EL (cell line): ENCODE measurements around the gene CDK14.
"Not testable (repeated sequence)": the region's sequence is repeated elsewhere in the genome, so short reads cannot be mapped to it uniquely, and the experiment has no call there.

ENCODE experiments used
- DNase-seq: peaks from one replicate; pipeline ENCODE4 v3.0.0-alpha.2; 2016

Gene CDK14

DNA sequence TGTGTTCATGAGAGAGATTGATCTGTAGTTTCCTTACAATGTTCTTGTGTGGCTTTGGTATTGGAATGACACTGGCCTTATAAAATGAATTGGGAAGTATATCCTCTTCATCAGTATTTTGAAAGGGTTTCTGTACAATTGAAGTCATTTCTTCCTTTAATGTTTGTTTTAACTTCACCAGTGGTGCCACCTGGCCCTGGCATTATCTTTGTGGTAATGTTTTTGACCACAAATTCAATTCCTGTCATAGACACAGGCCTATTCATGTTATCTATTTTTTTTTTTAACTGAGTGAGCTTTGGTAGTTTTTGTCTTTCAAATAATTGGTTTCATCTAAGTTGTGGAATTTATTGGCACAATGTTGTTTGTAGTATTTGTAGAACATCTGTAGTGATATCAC lies 127.7 kb downstream of the CDK14 start:
- DNase-seq, result no peak

DNA sequence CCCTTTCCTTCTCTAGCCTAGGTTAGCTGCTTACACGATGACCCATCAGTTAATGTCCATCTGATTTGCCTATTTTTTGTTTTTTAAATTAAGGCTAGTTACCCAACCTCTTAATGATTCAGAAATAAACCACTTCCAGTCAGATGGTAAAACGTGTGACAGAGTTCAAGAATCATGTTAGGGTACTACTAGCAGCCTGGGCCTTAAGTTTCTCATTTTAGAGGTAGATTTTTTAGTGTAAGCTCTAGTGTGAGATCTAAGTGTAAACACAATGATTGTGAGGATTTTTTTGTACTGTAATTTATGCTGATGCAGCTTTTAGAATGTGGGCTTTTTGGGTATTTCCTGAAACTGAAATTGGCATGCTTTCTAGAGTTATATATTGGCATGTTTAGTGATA lies 130.0 kb downstream of the CDK14 start:
- peak; percentile 28 for DNase-seq

DNA sequence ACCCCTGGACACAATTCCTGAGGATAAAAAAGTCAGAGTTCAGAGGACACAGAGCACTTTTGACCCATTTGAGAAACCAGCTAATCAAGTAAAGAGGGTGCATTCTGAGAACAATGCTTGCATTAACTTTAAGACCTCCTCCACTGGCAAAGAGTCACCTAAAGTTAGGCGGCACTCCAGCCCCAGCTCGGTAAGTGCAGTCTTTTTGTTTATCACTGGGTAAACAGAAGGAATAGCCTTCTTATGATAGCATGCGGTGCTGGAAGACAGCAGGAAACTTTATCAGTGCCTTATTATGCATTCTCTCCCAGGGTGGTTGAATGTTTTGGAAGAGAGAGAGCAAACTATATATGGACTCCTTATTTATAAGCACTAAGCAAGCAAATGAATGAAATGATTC lies 130.5 kb downstream of the CDK14 start:
- no peak for DNase-seq

- DNase-seq, result no peak
Measured at GRCh38 chr7:90727412-90727811, 131.3 kb downstream of the CDK14 start.

DNA sequence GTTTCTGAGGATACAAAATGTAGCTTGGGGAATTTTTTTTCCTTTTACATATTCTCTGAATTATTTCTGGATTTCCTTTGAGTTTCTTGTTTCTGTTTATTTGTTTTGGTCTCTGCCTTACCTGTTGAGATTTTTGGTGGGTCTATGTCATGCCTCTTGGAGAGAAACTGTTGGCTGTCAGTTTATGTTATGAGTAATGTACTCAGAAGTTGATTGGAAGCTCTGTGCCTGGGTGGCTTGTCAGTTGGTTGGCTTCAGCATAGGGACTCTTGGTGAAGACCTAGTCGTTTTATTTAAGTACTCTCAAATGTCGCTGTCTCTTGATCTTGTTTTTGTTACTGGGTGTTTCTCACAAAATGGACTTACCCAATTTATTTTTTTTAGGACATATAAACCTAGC lies 132.4 kb downstream of the CDK14 start:
- no peak for DNase-seq

DNA sequence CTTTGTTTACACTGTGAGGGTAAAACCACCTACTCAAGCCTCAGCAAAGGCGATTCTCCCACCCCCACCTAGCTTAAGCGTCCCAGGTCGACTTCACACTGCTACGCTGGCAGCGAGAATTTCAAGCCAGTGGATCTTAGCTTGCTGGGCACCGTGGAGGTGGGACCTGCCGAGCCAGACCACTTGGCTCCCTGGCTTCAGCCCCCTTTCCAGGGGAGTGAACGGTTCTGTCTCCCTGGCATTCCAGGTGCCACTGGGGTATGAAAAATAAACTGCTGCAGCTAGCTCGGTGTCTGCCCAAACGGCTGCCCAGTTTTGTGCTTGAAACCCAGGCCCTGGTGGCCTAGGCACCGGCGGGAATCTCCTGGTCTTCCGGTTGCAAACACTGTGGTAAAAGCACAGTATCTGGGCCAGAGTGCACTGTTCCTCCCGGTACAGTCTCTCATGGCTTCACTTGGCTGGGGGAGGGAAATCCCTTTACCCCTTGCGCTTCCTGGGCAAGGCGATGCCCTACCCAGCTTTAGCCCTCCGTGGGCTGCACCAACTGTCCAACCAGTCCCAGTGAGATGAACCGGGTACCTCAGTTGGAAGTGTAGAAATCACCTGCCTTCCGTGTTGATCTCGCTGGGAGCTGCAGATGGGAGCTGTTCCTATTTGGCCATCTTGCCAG lies 139.6 kb downstream of the CDK14 start:
- DNase-seq, result not testable (repeated sequence)

DNA sequence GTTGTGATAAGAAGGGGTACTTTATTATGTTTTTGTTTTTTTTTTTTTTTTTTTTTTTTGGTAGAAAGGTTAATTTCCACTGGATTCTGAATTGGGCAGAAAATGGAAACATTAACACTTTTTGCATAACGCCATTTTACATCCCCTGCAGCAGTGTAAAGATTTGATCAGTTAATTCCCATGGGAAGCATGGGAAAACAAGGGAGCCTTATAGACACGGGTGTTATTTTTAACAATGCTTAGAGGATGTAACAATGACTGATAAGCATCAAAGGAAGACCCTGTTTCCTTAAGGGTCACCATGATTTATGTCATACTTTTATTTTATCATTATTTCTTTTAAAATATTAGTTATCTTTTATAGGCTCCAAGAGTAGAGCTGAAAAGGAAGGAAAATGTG lies 140.2 kb downstream of the CDK14 start:
- no peak for DNase-seq

DNA sequence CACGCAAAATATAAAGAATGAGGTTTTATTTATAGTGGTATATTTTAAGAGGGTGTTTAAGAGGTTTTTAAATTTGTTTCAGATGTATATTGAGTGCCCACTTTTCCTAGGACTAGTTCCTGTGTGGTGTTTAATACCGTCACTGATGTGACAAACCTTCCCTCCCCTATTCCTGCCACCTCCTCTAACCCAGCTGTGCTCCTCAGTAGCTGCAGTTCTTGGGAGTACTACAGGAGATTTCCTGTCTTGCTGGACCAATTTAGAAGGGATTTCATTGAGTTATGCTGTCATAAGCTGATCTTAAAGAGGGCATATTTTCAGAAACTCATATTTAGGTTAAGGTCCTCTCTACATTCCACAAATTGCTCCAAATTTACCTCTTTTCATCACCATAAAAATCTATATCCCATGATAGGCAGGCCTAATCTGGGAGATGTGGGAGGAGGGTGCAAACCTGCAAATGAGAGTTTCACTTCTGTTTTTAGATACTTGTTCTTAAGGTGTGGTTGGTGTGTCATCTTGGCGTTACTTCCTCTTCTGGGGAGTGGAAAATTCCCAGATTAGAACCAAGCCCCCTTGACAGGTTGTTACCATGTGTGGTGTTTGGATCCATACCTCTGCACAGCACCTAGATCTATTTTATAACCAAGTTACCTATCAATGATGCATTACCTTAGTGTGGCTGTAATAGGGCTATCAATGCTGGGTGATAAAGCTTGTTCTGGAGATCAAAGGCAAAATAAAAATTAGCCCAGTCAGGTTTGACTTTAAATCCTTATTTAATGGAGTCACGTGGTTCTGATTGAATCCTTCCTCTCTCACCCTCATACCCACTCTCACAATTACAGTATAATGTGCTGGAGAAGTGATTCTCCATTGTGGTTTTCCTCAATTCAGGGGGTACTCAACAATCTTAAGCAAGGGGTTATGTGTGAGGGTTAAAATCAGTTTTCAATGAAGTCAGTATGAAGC lies 141.1 kb downstream of the CDK14 start:
- DNase-seq, result no peak

DNA sequence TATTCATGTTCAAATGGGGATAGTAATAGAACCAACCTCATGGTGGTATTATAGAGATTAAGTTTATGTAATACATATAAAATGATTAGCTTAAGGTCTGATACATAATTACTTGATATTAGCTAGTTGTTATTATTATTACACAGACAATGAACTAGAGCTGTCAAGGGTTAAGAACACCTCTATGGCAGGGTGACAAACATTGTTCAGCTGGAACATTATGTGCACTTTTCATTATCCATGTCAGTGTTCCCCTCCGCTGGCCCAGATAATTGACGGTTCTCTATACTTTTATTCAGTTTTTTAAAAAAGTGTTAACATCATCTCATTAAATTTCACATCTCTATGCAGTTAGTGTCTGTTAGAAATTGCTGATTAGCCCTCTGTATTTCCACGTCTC lies 142.1 kb downstream of the CDK14 start:
- no peak for DNase-seq

DNA sequence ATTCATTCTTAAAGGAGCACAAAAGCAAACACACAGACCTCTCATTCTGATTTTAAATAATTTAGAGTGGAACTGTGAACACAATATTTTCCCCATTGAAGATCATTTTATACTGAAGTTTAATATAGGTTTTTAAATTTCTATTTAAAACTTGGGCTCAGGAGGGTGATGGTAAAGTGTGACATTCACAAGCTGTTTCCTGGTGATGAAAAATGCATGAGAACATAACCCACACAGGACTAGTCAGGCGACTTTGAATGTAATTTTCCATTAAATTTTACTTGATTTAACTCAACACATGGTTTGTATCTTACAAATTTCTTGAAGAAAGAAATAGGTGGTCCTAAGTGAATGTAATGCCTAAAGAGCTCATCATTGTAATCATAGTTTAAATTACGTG lies 143.6 kb downstream of the CDK14 start:
- DNase-seq, result no peak

DNA sequence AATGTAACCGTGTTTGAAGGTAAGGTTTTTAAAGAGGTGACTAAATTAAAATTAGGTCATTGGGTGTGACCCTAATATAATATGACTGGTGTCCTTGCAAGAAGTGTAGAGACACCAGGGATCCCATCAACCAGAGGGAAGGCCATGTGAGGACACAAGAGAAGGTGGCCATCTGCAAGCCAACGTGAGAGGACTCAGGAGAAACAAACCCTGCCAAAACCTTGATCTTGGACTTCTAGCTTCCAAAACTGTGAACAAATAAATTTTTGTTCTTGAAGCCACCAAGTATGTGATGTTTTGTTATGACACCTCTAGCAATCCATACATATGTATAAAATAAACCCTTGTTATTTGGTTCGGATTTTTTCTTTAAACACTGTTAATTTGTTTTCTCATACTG lies 144.3 kb downstream of the CDK14 start:
- DNase-seq, result no peak

DNA sequence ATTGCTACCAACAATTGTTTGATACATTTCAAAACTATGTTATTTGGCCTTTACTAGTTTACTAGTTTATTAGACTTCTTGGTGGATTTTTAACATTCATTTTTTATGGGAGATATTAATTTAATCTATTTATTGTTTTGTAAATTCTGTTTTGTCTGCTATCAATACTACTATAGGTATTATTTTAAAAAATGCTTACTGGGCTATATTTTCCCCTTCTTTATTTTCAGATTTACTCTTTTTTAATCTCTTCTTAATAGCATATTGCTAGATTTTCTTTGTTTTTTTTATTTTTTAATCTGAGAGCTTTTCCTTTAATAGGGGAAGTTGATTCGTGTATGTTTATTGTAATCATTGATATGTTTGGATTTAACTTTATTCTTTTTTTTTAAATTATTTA lies 147.5 kb downstream of the CDK14 start:
- no peak for DNase-seq

DNA sequence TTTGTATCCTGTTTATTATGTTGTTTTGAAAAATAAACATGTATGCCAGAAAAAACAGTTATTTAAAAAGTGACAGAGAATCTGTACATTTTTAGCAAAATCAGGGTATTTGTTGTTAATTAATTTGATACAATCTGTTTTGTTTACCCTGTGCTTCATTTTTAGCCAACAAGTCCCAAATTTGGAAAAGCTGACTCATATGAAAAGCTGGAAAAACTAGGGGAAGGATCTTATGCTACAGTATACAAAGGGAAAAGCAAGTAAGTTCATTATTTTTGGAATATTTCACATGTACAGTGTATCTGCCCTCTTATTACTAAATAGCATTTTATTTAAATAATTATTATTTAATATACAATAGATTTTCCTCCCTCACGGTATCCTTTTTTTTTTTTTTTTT lies 151.4 kb downstream of the CDK14 start:
- DNase-seq, result no peak

DNA sequence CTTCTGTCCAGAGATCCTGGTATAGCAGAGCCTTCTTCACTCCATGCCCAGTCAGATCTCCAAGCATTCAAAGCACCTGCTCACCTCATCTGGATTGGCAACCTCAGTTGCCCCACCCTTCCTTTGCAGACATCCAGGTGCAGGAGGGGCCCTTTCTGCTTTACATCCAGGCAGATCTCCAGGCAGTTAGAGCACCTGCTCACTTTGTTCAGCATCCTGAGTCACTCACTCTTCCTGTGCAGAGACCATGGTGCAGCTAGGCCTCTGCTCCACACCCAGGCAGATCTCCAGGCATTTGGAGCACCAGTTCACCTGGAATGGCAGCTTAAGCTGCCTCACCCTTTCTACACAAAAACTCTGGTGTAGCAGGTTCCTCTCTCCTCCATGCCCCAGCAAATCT lies 153.1 kb downstream of the CDK14 start:
- DNase-seq, result no peak

DNA sequence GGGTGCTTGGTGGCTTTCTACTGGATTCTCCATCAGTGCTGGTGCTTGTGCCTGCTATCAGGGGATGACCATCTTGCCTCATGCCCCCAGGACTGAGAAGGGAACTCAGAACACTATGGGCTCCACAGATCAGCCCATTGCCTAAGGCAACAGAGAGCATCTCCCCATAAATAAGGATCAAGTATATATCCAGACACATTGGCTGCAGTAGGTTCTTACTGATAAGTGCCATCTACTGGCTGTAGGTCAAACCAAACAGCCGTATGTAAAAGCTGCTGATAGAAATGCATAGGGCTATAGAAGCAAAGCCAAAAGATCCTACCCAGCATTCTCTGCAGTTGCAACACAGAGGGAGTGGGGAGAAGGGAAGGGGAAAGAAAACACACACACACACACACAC lies 153.7 kb downstream of the CDK14 start:
- peak; percentile 11 for DNase-seq

DNA sequence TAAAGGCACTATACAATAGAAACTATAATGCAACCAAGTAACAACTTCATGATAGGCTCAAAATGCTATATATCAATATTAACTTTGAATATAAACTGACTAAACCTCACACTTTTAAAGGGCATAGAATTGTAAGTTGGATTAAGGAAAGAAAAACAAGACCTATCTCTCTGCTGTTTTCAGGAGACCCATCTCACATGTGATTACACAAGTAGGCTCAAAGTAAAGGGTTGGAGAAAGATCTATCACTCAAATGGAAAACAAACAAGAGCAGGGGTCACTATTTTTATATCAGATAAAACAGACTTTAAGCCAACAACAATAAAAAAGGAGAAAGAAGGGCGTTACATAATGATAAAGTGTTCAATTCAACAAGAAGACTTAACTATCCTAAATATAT lies 155.5 kb downstream of the CDK14 start:
- no peak for DNase-seq

DNA sequence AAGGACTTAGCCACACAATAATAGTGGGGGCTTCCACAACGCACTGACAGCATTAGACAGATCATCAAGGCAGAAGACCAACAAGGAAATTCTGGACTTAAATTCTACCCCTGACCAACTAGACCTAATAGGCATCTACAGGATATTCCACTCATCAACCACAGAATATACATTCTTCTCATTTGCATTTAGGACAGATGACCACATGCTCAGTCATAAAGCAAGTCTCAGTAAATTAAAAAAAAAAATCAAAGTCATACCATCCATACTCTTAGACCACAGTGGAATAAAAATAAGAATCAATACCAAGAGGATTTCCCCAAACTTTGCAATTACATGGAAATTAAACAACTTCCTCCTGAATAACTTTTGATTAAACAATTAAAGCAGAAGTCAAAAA lies 155.9 kb downstream of the CDK14 start:
- no peak for DNase-seq

DNA sequence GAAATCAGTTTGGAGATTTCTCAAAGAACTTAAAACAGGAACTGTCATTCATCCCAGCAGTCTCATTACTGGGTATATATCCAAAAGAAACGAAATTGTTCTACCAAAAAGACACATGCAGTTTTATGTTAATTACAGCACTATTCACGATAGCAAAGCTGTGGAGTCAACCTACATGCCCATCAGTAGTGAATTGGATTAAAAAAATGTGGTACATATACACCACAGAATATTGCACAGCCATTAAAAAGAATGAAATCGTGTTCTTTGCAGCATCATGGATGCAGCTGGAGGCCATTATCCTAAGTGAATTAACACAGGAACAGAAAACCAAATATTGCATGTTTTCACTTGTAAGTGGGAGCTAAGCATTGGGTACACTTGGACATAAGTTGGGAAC lies 158.9 kb downstream of the CDK14 start:
- DNase-seq, result no peak

GRCh38 chr7:90756366-90756765 lies 160.2 kb downstream of the CDK14 start:
- DNase-seq, result no peak

GRCh38 chr7:90757565-90757950 lies 161.4 kb downstream of the CDK14 start:
- not testable (repeated sequence) for DNase-seq

DNA sequence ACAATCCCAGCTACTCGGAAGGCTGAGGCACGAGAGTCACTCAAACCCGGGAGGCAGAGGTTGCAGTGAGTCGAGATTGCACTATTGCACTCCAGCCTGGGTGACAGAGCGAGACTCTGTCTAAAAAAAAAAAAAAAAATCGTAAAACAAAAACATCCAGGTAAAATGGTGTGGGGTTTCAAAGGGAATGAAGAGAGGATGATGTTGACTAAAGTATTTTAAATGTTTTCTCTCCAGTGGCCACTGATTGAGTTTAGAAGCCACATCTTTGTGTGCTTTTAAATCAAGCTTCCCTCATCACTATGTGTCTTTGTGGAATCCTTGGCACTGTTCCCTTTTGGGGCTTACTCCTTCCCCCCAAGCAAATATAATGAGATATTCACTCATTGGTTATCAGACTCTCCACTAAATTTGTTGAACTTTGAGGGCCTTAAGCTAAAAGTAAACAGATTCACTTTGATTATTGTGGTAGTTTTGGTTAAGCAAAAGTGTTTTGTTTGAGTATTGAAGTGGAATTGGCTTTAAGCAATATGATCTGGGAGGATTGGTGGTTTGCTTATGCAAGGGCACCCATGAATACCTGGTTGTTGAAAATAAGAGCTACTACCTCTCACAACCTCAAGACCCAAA lies 162.9 kb downstream of the CDK14 start:
- DNase-seq, result no peak

- DNase-seq, result no peak
Measured at GRCh38 chr7:90759710-90760109, 163.6 kb downstream of the CDK14 start.

DNA sequence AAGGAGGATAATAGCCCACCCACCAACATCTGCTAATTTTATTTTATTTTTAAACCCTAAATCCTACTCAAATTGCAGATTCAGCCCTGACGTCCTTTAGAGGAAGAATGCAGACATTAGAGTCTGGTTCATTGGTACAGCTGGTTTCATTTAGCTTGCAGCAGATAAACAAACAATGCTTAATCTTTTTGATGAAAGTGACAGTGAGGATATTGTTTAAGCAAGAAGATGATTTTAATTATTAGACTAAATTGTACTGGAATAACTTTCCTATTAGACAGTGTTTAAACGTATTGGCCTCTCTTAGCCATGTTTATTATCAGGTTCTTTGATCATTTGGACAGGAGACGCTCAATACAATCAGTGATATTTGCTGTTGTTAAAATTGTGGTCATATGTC lies 164.8 kb downstream of the CDK14 start:
- no peak for DNase-seq

GRCh38 chr7:90761584-90761983 lies 165.5 kb downstream of the CDK14 start:
- no peak for DNase-seq
